Endodermal cell (in vitro differentiated cells): ENCODE measurements around the gene PTPRH. TPM values are rescaled to one million over a fixed set of nuclear protein-coding genes. Genes with fewer than 3 reads are reported as not detected.

Experiments used
- DNase-seq: peaks from one replicate; pipeline ENCODE4 v3.0.0-alpha.2; 2017
- H3K27ac ChIP-seq: 2 replicates; pipeline ENCODE4 v1.5.1; 2013; ENCODE audit warnings: mild to moderate bottlenecking, low read depth, low read length, moderate library complexity
- H3K27me3 ChIP-seq: 2 replicates; pipeline ENCODE4 v1.6.1; 2013; ENCODE audit warnings: mild to moderate bottlenecking, low read length, moderate library complexity; ENCODE audit not compliant: insufficient read depth, control insufficient read depth, poor library complexity, severe bottlenecking
- H3K36me3 ChIP-seq: 2 replicates; pipeline ENCODE4 v1.7.0; 2013; ENCODE audit warnings: mild to moderate bottlenecking, low read length, moderate library complexity; ENCODE audit not compliant: control insufficient read depth, insufficient read depth
- H3K4me1 ChIP-seq: one replicate; pipeline ENCODE4 v1.7.0; 2013; ENCODE audit warnings: low read length; ENCODE audit not compliant: control insufficient read depth, insufficient read depth
- H3K4me3 ChIP-seq: 2 replicates; pipeline ENCODE4 v1.5.1; 2013; ENCODE audit warnings: mild to moderate bottlenecking, low read length, moderate library complexity
- H3K9ac ChIP-seq: 2 replicates; pipeline ENCODE4 v1.6.1; 2013; ENCODE audit warnings: mild to moderate bottlenecking, low read length, moderate library complexity; ENCODE audit not compliant: poor library complexity, severe bottlenecking; ENCODE audit errors: extremely low read depth
- H3K9me3 ChIP-seq: 2 replicates; pipeline ENCODE4 v1.6.1; 2013; ENCODE audit warnings: mild to moderate bottlenecking, low read length, moderate library complexity; ENCODE audit not compliant: control insufficient read depth
- H3K27ac Mint-ChIP-seq: 2 replicates; pipeline ENCODE4 v1.8.0; 2020; ENCODE audit warnings: mixed read lengths
- H3K27me3 Mint-ChIP-seq: 2 replicates; pipeline ENCODE4 v1.8.0; 2021; ENCODE audit warnings: mild to moderate bottlenecking, mixed read lengths; ENCODE audit not compliant: insufficient read depth
- H3K36me3 Mint-ChIP-seq: 2 replicates; pipeline ENCODE4 v1.8.0; 2020; ENCODE audit warnings: low read depth, mixed read lengths
- H3K4me1 Mint-ChIP-seq: 2 replicates; pipeline ENCODE4 v1.8.0; 2020; ENCODE audit warnings: mixed read lengths
- H3K4me3 Mint-ChIP-seq: 2 replicates; pipeline ENCODE4 v1.8.0; 2020; ENCODE audit warnings: mild to moderate bottlenecking, moderate library complexity, mixed read lengths
- H3K9me3 Mint-ChIP-seq: 2 replicates; pipeline ENCODE4 v1.8.0; 2020; ENCODE audit warnings: mild to moderate bottlenecking, mixed read lengths
- WGBS, 2 experiments: methylation state at CpG; one replicate each; pipeline versions ENCODE4 v1.1.5 to v1.1.7; 2013; ENCODE audit warnings: missing lambda C conversion rate in 2 of 2, mixed read lengths in 1 of 2; ENCODE audit not compliant: insufficient coverage in 1 of 2, insufficient read length in 1 of 2; 5-methylcytosine and 5-hydroxymethylcytosine counted together
- total RNA-seq, 2 donors: library from RNA; stranded (reverse); fragmentation: NEBNext Ultra II Directional in 1 of 2; extraction: Animal tissue kit (Norgen Biotek cat#: 25700) in 1 of 2; gene quantifications; 2 replicates in 1 of 2; 3 replicates in 1 of 2; pipeline ENCODE4 v1.2.1, GENCODE V29; 2021
- TF ChIP-seq, protein P1 (sequence below): fragments of 200-600 bp; sonication (generic); conservative IDR thresholded peaks from 2 replicates; pipeline ENCODE4 v1.5.0; 2021; ENCODE audit warnings: antibody characterized with exemption, mild to moderate bottlenecking

Gene PTPRH
- total RNA-seq, 2 donors from 2014 or later, result not detected

DNA sequence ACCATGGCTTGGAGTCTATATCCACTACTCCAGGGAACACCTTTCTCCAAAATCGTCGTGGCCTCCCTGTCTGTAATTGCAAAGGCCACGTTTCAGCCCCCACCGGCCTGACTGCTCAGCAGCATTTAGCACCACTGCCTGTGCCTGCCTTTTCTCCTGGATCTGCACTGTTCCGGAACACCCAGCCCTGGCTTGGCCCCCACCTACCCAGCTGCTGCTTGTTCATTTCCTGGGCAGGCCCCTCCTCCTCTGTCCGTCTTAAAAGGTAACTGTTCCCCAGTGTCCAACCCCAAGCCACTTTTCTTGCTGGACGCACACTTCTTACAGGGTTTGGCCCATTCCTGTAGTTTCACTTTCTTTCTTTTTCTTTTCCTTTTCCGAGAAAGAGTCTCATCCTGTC, 20.7 kb downstream of the PTPRH start:
- Histone ChIP-seq H3K4me1 (no peaks in the 10 kb centered on the region), H3K36me3 (no peaks in the 10 kb centered on the region), H3K27me3 (no peaks in the 10 kb centered on the region), H3K9me3 (no peaks in the 10 kb centered on the region), H3K27ac (no peak overlapping the region), H3K9ac (no peak overlapping the region), H3K4me3 (no peak overlapping the region)
- H3K4me1 Mint-ChIP-seq, result no peaks in the 10 kb centered on the region
- 61 to 85% methylated on average over 4 to 8 of the region's 8 CpGs for WGBS, 2 experiments
- H3K36me3 Mint-ChIP-seq, result no peaks in the 10 kb centered on the region
- TF ChIP-seq, protein P1, sequence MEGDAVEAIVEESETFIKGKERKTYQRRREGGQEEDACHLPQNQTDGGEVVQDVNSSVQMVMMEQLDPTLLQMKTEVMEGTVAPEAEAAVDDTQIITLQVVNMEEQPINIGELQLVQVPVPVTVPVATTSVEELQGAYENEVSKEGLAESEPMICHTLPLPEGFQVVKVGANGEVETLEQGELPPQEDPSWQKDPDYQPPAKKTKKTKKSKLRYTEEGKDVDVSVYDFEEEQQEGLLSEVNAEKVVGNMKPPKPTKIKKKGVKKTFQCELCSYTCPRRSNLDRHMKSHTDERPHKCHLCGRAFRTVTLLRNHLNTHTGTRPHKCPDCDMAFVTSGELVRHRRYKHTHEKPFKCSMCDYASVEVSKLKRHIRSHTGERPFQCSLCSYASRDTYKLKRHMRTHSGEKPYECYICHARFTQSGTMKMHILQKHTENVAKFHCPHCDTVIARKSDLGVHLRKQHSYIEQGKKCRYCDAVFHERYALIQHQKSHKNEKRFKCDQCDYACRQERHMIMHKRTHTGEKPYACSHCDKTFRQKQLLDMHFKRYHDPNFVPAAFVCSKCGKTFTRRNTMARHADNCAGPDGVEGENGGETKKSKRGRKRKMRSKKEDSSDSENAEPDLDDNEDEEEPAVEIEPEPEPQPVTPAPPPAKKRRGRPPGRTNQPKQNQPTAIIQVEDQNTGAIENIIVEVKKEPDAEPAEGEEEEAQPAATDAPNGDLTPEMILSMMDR, result no peak
- DNase-seq, result no peak
- no peak overlapping the region for H3K27ac Mint-ChIP-seq
- peaks cover 42% of the 10 kb centered on the region for H3K27me3 Mint-ChIP-seq
- H3K9me3 Mint-ChIP-seq, result no peaks in the 10 kb centered on the region
- H3K4me3 Mint-ChIP-seq, result no peak overlapping the region

DNA sequence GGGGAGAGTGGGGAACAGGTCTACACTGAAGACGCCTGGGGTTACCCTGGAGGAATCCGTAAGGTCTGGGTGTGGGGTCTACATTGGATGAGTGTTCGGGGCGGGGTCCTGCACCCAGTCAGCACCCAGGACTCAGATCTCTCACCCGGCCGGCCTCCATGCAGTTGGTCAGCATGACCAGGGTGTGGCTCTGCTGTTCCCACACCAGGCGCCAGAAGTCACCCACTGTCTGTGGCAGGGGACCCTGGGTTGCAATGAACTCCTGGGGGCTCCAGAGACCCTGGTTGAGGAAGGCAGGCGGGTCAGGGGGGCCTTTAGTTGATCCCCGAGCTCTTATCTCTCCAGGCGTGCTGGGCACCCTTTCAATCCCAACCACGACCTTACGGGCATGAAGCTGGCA, 23.2 kb downstream of the PTPRH start:
- Histone ChIP-seq H3K4me1 (no peaks in the 10 kb centered on the region), H3K27ac (no peak overlapping the region), H3K36me3 (no peaks in the 10 kb centered on the region), H3K4me3 (no peak overlapping the region), H3K9ac (no peak overlapping the region), H3K27me3 (peaks cover 17% of the 10 kb centered on the region), H3K9me3 (no peaks in the 10 kb centered on the region)
- no peak overlapping the region for H3K4me3 Mint-ChIP-seq
- H3K27ac Mint-ChIP-seq, result no peak overlapping the region
- peaks cover 56% of the 10 kb centered on the region for H3K27me3 Mint-ChIP-seq
- TF ChIP-seq, protein P1, result no peak
- WGBS, 2 experiments, result 85 to 89% methylated on average over 12 of the region's 12 CpGs
- H3K4me1 Mint-ChIP-seq, result no peaks in the 10 kb centered on the region
- no peak for DNase-seq
- no peaks in the 10 kb centered on the region for H3K9me3 Mint-ChIP-seq
- H3K36me3 Mint-ChIP-seq, result no peaks in the 10 kb centered on the region

DNA sequence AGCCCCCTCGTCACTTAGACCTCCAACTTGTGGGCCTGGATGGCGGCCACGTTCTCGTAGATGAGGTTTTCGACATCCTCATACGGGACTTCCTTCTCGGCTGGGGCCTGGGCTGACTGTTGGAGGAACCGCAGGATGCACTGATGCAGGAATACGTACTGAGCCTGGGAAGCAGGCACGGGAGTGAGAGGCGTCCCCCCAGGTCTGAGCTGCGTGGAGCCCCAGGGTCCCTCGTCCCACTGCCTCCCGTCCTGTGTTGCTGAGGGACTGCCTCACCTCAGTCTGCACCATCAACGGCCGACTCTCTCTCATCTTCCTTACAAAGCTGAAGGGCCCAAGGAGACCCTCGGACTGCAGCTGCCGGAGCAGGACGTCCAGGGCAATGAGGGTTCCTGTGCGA, 27.6 kb downstream of the PTPRH start:
- no peak overlapping the region for H3K4me3 ChIP-seq
- no peak overlapping the region for H3K4me3 Mint-ChIP-seq
- no peak overlapping the region for H3K9ac ChIP-seq
- TF ChIP-seq, protein P1, result no peak
- no peaks in the 10 kb centered on the region for H3K9me3 ChIP-seq
- WGBS, 2 experiments, result 77% methylated on average over 14 to 20 of the region's 20 CpGs
- DNase-seq, result no peak
- no peak overlapping the region for H3K27ac ChIP-seq
- H3K27ac Mint-ChIP-seq, result no peak overlapping the region
- no peaks in the 10 kb centered on the region for H3K36me3 ChIP-seq
- H3K9me3 Mint-ChIP-seq, result no peaks in the 10 kb centered on the region
- H3K27me3 ChIP-seq, result peaks cover 58% of the 10 kb centered on the region
- H3K27me3 Mint-ChIP-seq, result peaks cover 87% of the 10 kb centered on the region
- peaks cover 3% of the 10 kb centered on the region for H3K4me1 Mint-ChIP-seq
- no peaks in the 10 kb centered on the region for H3K4me1 ChIP-seq
- no peaks in the 10 kb centered on the region for H3K36me3 Mint-ChIP-seq
